ENCODE measurements around the gene PITPNM3.
"Not testable (repeated sequence)": the region's sequence is repeated elsewhere in the genome, so short reads cannot be mapped to it uniquely, and the experiment has no call there.

The PITPNM3 gene

DNA sequence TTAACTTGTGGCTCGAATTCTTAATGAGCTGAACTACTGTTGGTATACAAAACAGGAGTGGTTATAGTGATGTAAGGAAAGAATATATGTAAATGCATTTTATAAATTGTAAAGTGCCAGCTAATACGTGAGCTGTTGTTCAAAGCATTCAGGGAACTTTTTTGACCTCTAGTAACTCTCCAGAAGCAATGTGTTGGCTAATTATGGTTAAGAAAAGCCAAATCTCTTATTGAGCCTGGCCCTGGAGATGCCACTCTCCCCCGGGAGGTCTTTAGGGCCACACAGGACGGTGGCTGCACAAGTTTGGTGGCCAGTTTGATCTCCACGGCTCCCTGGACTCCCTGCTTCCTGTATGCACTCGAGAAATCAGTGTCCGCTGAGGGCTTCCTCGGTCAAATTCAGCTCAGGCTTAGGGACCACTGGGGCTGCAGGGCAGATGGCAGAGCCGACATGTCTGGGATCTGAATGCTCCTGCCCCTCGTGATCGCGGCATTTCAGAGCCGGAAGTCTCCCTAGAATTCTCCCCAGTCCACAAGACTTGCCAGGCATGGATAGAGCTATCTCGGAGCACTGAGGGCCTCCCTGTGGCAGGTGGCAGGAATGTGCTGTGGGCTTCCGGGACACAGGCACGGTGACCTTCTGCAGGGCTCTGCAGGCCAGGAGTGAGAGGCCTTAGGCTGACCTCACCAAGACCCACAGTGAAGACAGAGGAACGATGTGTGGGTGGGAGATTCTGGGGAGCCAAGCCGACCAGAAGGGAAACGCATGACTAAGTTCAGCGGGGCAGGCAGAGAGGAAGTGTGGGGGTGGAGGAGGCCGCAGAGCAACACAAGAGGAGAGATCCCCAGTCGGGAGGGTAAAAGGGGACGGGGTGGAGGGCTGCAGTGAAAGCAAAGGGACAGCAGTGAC, 18.6 kb upstream of the PITPNM3 start:
- DNase-seq: no peak

DNA sequence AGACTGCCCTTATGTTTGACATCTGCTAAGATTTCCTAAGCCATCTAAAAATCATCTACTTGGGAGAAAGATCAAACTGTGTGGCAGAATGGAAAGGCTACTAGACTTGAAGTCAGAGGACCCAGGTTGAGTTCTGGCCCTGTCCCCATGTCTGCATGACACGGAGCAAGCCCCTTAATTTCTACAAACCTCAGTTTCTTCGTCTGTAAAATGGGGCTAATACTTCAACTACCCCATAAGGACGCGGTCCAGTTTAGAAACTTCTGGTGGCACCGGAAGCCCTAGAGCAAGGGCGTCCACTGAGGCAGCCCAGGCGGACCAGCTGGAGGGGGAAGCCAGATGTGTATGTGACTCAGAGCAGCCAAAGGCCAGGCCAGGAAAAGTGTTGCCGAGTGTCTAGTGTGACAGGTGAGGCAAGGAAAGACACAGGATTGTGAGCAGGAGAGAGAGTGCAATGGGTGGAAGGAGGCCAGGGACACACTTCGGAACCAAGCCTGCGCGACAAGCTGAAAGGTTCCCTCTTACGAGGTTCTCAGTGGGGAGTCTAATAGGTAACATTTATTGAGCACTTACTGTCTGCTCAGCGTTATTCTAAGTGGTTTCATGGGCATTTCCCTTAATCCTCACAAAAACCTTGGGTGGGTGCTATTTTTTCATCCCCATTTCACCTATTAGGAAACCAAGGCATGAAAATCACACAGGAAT, 17.8 kb upstream of the PITPNM3 start:
- DNase-seq: no peak

DNA sequence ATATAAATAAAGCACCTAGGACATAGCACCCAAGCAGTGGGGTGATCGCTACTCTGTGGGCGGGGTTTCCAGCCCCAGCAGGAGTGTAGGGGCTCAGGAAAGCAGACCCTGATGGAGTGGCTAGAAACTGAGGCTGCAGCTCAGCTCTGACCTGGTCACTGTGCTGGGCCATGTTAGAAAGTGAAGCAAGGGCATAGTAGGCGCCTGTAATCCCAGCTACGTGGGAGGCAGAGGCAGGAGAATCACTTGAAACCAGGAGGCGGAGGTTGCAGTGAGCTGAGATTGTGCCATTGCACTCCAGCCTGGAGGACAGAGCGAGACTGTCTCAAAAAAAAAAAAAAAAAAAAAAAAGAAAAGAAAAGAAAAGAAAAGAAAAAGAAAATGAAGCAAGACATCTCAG, 17.1 kb upstream of the PITPNM3 start:
- DNase-seq: not testable (repeated sequence)

DNA sequence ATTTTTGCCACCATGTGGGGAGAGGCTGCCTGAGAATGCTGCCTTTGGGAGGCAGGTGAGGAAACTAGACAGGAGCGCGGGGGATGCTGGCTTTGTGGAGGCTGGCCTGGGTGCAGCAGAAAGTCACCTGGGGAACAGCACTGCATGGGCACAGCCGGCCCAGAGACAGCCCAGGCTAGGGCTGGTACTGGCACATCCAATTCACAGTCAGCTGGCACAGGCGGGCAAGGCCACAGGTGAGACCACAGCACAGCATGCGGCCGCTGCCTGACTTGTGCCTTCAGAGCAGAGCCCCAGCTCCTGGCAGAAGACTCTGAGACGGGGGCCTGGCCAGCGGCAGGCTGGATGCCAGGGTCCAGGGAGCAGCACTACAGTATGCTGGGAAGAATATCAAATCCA, 16.6 kb upstream of the PITPNM3 start:
- no peak for DNase-seq

DNA sequence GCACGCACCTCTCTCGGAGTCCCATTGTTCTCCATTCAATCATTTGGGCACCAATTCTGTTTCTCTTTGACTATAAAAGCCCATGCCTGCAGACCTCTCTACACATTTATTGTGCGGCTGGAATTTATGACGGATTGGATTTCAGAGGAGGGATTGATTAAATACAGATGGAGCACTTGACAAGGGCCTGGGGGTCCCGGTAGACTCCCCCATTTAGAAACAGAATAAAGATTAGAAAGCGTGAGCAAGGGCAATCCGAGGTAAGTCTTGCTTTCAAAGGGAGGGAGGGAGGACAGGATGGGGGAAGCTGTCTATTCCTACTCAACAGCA, 15.1 kb upstream of the PITPNM3 start:
- DNase-seq: no peak

DNA sequence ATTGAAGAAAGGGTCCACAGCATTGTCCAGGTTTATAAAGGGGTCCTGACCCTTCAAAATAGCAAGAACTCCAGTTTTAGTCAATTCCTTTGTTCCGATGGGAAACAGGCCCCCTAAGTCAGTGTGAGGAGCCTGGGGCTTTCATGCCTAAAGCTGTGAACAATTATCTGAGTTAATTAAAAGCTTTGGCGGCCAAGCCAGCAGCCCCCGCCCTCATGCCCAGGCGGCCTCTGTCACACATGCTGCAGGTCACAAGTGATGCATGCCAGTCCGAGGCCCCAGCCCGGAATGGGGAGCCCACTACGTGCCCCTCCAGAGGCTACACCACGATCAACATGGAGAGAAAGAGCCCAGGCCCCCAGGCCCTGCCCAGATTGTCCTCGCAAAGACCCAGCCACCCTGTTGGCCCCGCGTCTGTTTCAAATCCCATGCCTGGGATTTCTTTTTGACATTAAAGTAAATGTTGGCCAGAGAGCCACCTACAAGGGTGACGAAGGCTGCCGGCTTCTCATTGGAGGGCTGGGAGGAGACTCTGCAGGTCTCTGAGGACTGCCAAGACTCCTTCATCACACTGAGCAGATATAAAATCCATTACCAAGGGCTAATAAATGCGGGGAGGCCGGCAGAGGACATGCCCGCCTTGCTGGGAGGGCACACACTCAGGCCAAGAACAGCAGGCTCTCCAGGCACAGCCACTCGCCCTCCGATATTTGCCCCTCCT, 14.5 kb upstream of the PITPNM3 start:
- DNase-seq: no peak

DNA sequence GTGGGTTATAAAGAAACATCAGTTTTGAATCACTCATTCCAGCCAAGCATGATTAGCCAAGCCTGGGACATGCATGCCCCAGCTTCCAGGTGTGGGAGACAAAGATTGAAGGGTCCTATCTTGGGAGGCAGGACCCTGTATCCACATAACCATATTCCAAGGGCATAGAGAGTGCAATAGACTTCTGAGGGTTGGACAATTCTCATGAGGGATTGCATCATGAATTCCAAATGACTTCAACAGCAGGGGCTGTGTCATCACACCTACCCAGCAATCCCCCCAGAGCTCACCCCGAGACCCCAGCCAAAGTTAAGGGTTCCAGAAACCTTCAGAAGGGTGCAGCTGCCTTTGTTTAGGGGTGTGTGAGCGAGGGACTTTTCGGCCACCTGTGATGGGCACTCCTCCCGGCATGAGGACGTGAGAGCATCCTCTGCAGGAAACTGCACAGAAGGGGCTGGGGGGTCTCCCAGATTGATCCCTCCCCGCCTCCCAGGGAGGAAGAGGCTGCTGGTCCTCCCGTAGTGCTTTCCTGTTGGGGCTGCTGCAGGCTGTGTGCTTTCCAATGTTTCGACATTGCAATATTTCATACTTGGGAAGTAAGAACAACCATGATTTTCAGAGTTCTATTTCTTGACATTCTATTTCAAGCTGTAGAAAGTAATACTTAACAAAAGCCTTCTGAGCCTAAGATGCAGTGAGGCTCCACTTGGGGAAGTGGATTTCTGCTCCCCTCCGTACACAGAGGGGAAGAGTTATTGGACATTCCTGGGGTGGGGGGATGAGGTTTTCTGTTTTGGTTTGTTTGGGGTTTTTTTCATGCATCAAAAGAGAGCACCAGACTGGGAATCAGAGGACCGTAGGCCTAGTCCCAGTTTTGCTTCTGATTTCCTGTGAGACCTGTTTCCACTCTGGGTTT, 13.3 kb upstream of the PITPNM3 start:
- DNase-seq: no peak

DNA sequence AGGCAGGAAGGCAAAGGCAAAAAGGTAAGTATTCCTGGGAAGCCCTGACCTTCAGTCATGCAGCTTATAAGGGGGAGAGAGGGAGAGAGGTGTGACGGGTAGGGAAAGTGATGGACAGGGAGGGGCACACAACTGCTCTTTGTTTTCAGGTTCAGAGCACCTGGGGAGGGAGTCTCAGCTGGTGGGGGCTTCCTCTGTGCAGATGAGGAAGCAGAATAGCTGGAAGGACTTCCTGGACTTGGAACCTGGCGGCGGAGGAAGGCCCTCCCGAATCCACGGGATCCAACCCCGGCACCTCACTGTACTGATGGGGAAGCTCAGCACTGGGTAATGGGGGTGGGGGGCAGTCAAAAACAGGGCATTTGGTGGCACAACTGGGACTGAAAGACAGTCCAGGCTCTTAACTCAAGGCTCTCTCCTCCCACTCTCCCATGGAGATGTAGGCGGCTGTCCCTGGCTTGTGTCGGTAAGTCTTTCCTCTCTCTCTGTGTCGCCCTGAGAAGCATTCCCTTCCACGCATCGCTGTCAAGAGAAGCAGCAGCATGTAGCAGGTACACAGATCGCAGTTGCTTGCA, 11.9 kb upstream of the PITPNM3 start:
- no peak for DNase-seq

DNA sequence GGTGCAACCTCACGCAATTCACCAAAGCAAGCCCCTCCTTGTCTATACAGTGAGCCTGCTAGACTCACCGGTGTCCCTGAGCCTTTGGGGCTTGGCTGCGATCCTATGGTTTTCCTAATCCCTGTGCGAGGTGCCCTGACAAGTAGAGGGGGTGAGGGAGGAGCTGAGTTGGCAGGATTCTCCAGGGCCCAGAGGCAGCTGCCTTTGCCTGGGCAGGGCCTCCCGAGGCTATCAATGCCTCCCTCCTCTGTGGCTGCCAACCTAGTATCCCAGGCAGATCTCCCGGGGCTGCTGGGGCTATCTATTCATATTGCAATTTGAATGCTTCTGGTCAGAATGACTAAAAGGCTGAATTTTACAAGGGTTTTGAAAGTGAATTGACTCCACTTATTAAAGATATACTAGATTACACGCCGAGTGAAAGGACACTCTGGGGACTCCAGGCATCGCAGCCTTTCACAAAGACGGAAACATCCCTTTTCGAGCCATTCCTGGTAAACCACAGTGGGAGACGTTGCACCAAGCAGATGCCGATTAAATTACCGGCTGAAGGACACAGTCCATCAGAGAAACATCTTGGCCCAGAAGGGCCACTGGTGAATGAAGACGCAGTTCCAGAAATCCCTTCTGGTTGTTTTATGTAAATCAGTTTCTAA, 11.3 kb upstream of the PITPNM3 start:
- DNase-seq: no peak

DNA sequence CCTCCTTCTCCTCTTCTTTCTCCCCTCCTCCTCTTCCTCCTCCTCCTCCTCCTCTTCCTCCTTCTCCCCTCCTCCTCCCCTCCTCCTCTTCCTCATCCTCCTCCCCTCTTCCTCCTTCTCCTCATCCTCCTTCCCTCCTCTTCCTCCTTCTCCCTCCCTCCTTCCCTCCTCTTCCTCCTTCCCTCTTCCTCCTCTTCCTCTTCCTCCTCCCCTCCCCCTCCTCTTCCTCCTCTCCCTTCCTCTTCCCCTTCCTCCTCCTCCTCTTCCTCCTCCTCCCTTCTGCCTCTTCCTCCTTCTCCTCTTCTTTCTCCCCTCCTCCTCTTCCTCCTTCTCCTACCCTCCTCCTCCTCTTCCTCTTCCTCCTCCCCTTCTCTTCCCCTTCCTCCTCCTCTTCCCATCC, 5.1 kb upstream of the PITPNM3 start:
- no peak for DNase-seq

DNA sequence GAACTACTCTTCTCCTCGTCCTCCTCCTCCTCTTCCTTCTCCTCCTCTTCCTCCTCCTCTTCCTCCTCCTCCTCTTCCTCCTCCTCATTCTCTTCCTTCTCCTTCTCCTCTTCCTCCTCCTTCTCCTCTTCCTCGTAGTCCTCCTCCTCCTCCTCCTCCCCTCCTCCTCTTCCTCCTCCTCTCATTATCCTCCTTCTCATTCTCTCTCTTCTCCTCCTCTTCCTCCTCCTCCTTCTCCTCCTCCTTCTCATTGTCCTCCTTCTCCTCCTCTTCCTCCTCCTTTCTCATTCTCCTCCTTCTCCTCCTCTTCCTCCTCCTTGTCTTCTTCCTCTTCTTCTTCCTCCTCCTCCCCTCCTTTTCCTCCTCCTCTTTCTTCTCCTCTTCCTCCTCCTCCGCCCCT, 4.1 kb upstream of the PITPNM3 start:
- DNase-seq: no peak

DNA sequence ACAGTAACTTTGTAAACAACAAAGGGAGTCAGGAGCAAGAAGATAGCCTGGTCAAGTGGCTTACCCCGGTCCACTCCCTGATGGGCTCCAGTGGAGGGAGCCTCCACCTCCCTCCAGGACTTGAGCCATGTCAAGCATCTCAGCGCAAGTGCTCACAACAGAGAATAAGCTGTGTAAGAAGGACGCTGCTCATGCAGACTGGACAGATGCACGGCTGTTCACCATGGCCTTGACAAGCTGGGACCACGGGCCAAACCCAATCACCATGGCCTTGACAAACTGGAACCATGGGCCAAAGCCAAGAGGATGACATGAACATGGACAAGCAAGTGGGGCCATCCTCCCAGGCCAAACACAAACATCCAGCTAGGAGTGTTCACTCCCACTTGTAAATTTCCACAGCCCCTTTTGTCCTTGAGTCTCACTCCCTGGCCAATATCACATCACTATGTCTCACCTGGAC, 3.4 kb upstream of the PITPNM3 start:
- DNase-seq: no peak

DNA sequence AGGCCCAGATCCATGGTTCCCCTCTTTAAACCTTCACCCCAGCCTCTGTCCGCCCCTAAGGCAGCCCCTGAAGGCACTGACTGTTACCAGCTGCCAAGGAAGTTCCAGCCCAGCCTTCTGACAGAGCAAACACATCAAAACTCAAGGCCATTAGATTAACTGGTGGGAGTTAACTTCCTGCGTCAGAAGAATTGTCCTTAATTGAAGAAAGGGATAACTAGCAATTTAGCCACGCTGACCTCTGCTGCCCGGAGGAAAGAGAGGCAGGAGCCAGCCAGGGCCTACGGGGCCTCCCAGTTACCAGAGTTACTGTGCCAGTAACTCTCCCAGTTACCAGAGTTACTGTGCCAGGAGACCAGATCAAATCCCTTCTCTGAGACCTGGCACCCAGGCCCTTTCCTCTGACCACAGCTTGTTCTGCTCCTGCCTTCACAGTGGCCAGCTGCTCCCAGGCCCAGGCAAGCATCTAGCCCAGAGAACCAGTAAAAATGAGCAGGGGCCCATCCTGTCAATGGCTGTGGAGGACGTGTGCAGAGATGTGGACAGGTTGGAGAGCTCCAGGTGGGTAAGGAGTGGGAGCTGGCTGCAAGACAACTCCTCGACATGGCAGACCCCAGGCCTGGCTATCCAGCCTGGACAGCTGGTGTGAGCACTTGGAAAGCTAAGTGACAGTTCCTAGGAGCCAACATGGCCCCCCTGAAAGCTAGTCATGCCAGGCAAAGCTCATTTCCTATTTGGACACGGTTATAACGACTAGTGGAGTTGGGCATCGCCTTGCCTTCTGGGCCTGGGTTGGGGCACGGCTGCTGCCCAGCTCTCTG, 2.8 kb upstream of the PITPNM3 start:
- DNase-seq: no peak

DNA sequence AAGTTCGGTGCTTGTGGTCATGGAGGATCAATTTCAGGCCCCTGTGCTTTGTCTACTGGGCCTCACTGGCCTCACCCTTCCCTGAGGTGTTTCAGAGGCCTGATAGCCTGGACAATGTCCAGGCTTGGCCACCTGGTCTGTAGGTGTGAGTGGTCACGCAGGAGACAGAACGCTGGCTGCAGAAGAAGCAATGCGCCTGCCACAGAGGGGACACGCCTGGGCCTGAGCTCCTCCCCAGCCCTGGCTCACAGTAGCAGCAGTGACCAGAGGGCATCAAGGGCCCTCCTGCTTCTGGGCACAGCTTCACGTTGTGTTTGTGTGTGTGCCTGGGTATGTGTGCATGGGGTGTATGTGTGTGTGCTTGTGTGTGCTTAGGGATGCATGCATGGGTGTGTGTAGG, 1.9 kb upstream of the PITPNM3 start:
- no peak for DNase-seq

DNA sequence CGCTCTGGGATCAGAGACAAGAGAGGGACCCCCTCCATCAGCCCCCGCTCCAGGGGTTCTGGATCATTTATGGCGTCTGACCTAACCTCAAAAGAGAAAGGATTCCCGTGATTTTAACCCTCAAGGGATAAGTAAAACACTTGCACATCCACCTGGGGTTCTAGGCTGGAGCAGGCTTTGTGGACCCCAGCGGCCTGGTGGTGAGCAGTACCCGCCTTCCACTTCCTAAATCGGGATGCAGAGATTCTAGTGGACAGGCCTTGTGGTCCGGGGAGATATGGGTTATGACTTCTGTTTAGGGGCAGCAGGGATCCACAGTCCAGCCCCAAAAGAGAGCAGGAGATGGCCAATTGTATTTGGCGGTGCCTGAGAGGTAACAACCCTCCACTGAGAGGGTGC, 684 bp upstream of the PITPNM3 start:
- no peak for DNase-seq

DNA sequence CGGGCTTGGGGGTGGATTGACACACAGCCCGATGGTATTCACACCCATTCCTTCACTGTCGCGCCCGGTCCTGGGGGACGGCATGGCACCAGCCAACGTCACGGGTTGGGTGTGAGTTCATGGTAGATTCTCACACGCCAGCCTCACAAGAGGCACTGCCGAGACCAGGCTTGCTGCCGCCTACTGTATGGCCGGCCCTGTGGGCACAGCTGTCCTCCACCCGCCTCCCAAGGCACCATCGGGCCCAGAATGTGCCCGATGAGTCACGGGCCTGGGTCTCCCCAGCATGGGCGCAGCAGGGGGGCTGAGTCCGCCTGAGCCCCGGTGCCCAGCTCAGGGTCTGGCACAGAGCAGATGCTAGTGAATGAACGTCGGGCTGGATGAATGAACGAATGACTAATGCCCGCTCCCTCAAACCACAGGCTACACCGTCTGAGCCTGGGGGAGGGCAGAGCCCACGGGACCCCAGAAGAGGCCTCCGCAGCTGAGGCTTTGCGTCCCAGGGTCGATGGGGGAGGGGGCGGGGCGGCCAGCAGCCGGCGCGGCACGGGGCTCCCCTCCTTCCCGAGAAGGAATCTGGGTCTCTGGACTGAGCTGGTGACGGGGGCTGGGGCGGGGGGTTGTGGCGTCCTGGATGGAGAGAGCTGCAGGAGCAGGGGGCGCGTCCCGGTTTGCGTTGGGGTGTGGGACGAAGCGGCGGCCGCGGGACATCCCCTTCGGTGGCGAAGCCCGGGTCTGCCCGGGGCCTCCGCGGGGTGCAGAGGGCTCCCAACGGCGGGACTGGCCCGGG, 829 bp downstream of the PITPNM3 start:
- no peak for DNase-seq

DNA sequence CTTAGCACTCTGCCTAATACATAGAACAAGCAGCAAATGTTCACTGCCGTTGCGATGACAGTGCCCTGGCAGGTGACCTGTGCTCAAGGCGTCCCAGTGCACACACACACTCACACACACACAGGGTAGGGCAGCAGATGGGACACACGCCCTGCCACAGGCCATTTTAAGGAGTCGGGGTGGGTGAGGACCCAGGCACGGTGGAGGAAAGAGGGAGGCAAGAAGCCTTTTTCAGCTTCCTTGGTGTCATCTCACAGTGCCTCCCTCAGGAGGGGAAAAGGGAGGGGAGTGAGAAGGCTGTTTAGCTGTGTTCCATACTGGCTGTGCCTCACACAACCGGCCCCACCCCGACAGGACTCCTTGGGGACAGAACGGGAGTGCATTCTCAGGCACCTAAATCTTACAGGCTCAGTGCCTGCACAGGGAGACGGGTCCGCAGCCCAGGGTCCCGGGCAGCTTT, 1.5 kb downstream of the PITPNM3 start:
- no peak for DNase-seq

DNA sequence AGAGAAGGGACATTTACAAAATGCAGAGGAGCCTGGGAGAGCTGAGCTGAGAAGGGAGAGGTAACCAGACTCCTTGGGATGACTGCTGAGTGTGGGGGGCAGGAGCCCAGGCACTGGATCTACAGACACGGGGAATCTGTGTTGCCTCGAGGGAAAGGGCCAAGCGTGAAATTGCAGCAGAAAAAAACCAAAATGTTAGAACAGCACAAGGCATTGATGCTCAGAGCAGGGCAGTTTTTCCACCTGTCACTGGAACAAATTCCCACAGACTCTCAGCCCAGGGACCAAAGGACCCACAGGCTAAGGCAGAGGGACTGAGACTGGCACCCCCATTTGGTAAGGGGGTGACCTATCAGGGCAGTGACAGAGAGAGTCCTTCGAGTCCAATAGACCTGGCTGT, 2.0 kb downstream of the PITPNM3 start:
- DNase-seq: no peak

DNA sequence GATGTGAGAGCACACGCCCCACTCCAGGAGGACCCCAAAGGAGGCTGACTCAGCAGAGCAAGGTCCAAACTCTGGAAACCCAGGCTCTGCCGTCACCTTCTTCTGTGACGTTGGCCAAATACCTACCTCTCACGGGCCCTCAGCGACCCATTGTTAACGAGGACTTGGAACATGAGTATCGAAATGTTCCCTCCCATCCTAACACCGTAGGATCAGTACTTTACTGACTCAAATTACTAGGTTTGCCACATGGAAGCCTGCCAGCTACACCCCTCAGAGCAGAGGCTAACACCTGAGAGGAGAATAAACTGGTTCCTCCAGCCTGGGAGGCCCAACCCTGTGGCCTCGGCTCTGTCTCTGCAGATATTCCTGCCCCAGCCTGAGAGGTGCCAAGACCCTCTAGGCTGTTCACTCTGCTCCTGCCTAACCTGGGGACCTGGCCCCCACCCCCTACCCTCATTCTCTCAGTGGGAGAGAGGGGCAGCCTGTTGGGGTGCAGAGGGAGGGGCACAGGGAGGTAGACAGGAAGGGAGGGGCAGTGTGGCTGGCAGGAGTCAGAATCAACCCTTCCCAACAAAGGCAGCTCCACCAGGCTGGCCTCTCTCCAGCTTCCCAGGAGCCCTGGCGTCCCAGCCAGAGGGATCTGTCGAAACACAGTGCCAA, 4.4 kb downstream of the PITPNM3 start:
- DNase-seq: no peak
